GM21723 (cell line): ENCODE results near the gene HOXB4.

Experiments
- ATAC-seq: cut with Tn5 transposase; IDR thresholded peaks from one replicate; pipeline ENCODE4 v1.9.1; 2021; ENCODE audit warnings: mild to moderate bottlenecking, moderate library complexity; ENCODE audit not compliant: unreplicated experiment

Gene HOXB4

GRCh38 chr17:48577946-48578615 lies at the start of gene HOXB4:
Gene HOXB4, minus strand, starts transcription at chr17:48578350. Its CDS starts 31 bp downstream, at chr17:48578319.
- no peak for ATAC-seq

GRCh38 chr17:48627118-48627597 lies 49.0 kb upstream of the HOXB4 start:
- no peak for ATAC-seq

GRCh38 chr17:48626245-48627117 lies 48.3 kb upstream of the HOXB4 start, which contains the start of gene HOXB9:
Gene HOXB9, minus strand, starts transcription at chr17:48626358. Its CDS starts 89 bp downstream, at chr17:48626269.
- ATAC-seq, result no peak

- no peak for ATAC-seq
Measured at GRCh38 chr17:48625495-48626244, 47.5 kb upstream of the HOXB4 start.

- ATAC-seq, result no peak
Measured at GRCh38 chr17:48624544-48625494, 46.7 kb upstream of the HOXB4 start.

GRCh38 chr17:48624118-48624517 lies 46.0 kb upstream of the HOXB4 start:
- ATAC-seq, result no peak

- no peak for ATAC-seq
Measured at GRCh38 chr17:48623583-48623982, 45.4 kb upstream of the HOXB4 start.

- no peak for ATAC-seq
Measured at GRCh38 chr17:48622857-48623256, 44.7 kb upstream of the HOXB4 start.

- ATAC-seq, result no peak
Measured at GRCh38 chr17:48621410-48622392, 43.6 kb upstream of the HOXB4 start.

- ATAC-seq, result no peak
Measured at GRCh38 chr17:48620461-48621139, 42.5 kb upstream of the HOXB4 start.

- ATAC-seq, result no peak
Measured at GRCh38 chr17:48619826-48620449, 41.8 kb upstream of the HOXB4 start.

GRCh38 chr17:48618256-48618896 lies 40.2 kb upstream of the HOXB4 start:
- no peak for ATAC-seq

- ATAC-seq, result no peak
Measured at GRCh38 chr17:48617471-48618255, 39.5 kb upstream of the HOXB4 start.

- ATAC-seq, result no peak
Measured at GRCh38 chr17:48616717-48617470, 38.7 kb upstream of the HOXB4 start.

- ATAC-seq, result no peak
Measured at GRCh38 chr17:48615963-48616716, 38.0 kb upstream of the HOXB4 start.
